Activated CD8-positive, alpha-beta T cell treated with anti-CD3 and anti-CD28 coated beads, Interleukin-2, amount 10 ng/mL, durations not matched to agents 7 days and 5 days (primary cell): Measurements from ENCODE around the gene FBXL15. TPM values are rescaled to one million over a fixed set of nuclear protein-coding genes. Genes with fewer than 3 reads are reported as not detected.

Source experiments
- ATAC-seq: fragments of 150-1000 bp; cut with Tn5 transposase; one replicate; pipeline ENCODE4 v1.10.0; 2021; ENCODE audit warnings: moderate library complexity
- CTCF ChIA-PET: fragments of 350-600 bp; sonication (Branson Sonifier 250); formaldehyde crosslinking; loops from one replicate; lab custom pipeline; 2021; ENCODE audit warnings: antibody characterized with exemption; lab: Charles Lee
- POLR2A ChIA-PET: fragments of 350-600 bp; sonication (Branson Sonifier 250); formaldehyde crosslinking; loops from one replicate; lab custom pipeline; 2021; ENCODE audit warnings: antibody characterized with exemption; lab: Charles Lee
- DNase-seq: peaks from one replicate; pipeline ENCODE4 v3.0.0-alpha.2; 2020
- H3K27ac Mint-ChIP-seq: one replicate; pipeline ENCODE4 v1.8.0; 2021; ENCODE audit warnings: mild to moderate bottlenecking, mixed read lengths
- H3K27me3 Mint-ChIP-seq: one replicate; pipeline ENCODE4 v1.8.0; 2021; ENCODE audit warnings: low read depth, mixed read lengths
- H3K36me3 Mint-ChIP-seq: one replicate; pipeline ENCODE4 v1.8.0; 2021; ENCODE audit warnings: low read depth, mixed read lengths
- H3K4me1 Mint-ChIP-seq: one replicate; pipeline ENCODE4 v1.8.0; 2021; ENCODE audit warnings: low read depth, mixed read lengths
- H3K4me3 Mint-ChIP-seq: one replicate; pipeline ENCODE4 v1.8.0; 2021; ENCODE audit warnings: mild to moderate bottlenecking, mixed read lengths
- H3K9me3 Mint-ChIP-seq: one replicate; pipeline ENCODE4 v1.8.0; 2022; ENCODE audit warnings: mixed read lengths; ENCODE audit not compliant: insufficient read depth
- total RNA-seq, 2 experiments: library from RNA; stranded (reverse); gene quantifications; one replicate each; pipeline ENCODE4 v1.2.3, GENCODE V29; 2021

Gene FBXL15
- total RNA-seq, 2 experiments from 2014 or later: 12.7 to 13.8 TPM

- Mint-ChIP-seq H3K36me3 (peaks cover 8% of the 10 kb centered on the region), H3K9me3 (no peaks in the 10 kb centered on the region), H3K27ac (no peak overlapping the region), H3K4me3 (no peak overlapping the region), H3K4me1 (peaks cover 19% of the 10 kb centered on the region), H3K27me3 (peaks cover 14% of the 10 kb centered on the region)
- CTCF ChIA-PET: interaction anchor here (1.2 to 3.9 kb wide), 3 partner anchors 11 to 175 kb away, joined by 3 to 30 read pairs (median 5); no protein-coding TSS in a partner anchor
- POLR2A ChIA-PET: interaction anchor here (2.3 kb wide), 1 partner anchor 10 kb away, joined by 14 read pairs; the partner anchor contains the start of gene NFKB2
- no peak for ATAC-seq
- no peak for DNase-seq
Observed at GRCh38 chr10:102405108-102405571, 15.5 kb upstream of the FBXL15 start.

DNA sequence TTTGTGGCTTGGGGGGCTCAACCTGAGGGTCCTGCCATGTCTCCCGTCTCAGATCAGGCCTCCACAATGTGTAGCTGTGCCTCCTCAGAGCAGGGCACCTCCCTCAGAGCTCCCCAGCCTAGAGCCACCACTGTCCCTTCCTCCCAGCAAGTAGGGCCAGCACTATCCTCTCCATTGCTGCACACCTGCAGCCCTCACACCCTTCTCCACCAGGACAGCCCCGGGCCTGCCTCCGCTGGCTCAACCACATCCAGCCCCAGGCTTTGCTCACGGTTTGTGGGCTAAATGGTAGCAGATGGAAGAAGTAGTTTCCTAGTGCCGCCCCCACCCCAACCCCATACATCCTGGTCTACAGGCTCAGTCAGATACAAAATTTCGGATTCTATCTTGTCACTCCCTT, 15.0 kb upstream of the FBXL15 start:
- CTCF ChIA-PET: interaction anchor here (0.5 to 3.9 kb wide), 4 partner anchors 8 to 567 kb away, joined by 3 to 30 read pairs (median 3); no protein-coding TSS in a partner anchor
- POLR2A ChIA-PET: interaction anchor here (2.3 kb wide), 1 partner anchor 10 kb away, joined by 14 read pairs; the partner anchor contains the start of gene NFKB2
- DNase-seq: no peak
- no peak overlapping the region for H3K4me3 Mint-ChIP-seq
- ATAC-seq: no peak
- peaks cover 14% of the 10 kb centered on the region for H3K27me3 Mint-ChIP-seq
- H3K9me3 Mint-ChIP-seq: no peaks in the 10 kb centered on the region
- no peak overlapping the region for H3K27ac Mint-ChIP-seq
- H3K36me3 Mint-ChIP-seq: peaks cover 3% of the 10 kb centered on the region
- peaks cover 15% of the 10 kb centered on the region for H3K4me1 Mint-ChIP-seq

- ChIA-PET CTCF (interaction anchor here (1.4 kb wide), 1 partner anchor 13 kb away, joined by 3 read pairs; no protein-coding TSS in a partner anchor), POLR2A (interaction anchor here (0.8 kb wide), 1 partner anchor 11 kb away, joined by 5 read pairs; the partner anchor contains the start of gene NFKB2)
- no peak overlapping the region for H3K27ac Mint-ChIP-seq
- DNase-seq (no peak), ATAC-seq (no peak)
- H3K4me3 Mint-ChIP-seq: no peak overlapping the region
- H3K9me3 Mint-ChIP-seq: no peaks in the 10 kb centered on the region
- H3K4me1 Mint-ChIP-seq: peaks cover 21% of the 10 kb centered on the region
- H3K36me3 Mint-ChIP-seq: peaks cover 2% of the 10 kb centered on the region
- H3K27me3 Mint-ChIP-seq: peaks cover 22% of the 10 kb centered on the region
Observed at GRCh38 chr10:102406815-102407214, 13.8 kb upstream of the FBXL15 start.

- Mint-ChIP-seq H3K27me3 (peaks cover 22% of the 10 kb centered on the region), H3K4me3 (no peak overlapping the region), H3K9me3 (no peaks in the 10 kb centered on the region), H3K4me1 (peaks cover 23% of the 10 kb centered on the region), H3K36me3 (no peaks in the 10 kb centered on the region), H3K27ac (no peak overlapping the region)
- DNase-seq: no peak
- ChIA-PET CTCF (interaction anchor here (0.9 to 1.4 kb wide), 2 partner anchors 8 to 14 kb away, joined by 3 to 4 read pairs; no protein-coding TSS in a partner anchor), POLR2A (interaction anchor here (0.8 kb wide), 1 partner anchor 12 kb away, joined by 5 read pairs; the partner anchor contains the start of gene NFKB2)
- ATAC-seq: no peak
Observed at GRCh38 chr10:102407425-102408130, 13.1 kb upstream of the FBXL15 start.

DNA sequence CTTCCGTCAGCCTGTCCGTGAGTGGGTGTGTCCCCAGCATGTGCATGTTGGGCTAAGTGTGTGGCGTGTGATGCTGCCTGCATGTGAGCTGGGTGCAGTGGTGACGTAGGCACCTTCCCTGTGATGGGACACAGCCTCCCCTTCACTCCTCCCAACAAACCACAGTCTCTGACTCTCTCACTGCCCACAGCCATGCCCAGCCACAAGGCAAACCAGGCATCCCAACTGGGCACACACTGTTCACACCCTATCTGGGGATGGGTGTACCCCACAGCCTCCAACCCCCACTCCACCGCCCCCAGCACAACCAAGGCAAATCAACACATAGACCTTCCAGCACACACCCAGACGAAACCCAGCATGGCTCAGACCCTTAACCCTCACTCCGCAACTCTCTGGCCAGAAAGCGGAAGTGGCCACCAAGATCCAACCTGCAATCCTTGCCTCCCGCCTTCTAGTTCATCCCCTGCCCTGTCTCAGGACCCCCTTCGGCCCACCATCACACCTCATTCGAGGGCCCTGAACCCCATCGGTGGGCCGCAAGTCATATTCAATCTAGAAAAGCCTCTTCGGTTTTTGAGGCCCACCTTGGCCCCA, 12.4 kb upstream of the FBXL15 start:
- ChIA-PET CTCF (interaction anchor here (0.9 to 1.4 kb wide), 2 partner anchors 9 to 15 kb away, joined by 3 to 4 read pairs; no protein-coding TSS in a partner anchor), POLR2A (no interaction called here)
- Mint-ChIP-seq H3K4me3 (peak overlapping the region; percentile 29), H3K27ac (no peak overlapping the region), H3K27me3 (peaks cover 22% of the 10 kb centered on the region), H3K4me1 (peaks cover 30% of the 10 kb centered on the region), H3K36me3 (no peaks in the 10 kb centered on the region), H3K9me3 (no peaks in the 10 kb centered on the region)
- no peak for ATAC-seq
- no peak for DNase-seq

DNA sequence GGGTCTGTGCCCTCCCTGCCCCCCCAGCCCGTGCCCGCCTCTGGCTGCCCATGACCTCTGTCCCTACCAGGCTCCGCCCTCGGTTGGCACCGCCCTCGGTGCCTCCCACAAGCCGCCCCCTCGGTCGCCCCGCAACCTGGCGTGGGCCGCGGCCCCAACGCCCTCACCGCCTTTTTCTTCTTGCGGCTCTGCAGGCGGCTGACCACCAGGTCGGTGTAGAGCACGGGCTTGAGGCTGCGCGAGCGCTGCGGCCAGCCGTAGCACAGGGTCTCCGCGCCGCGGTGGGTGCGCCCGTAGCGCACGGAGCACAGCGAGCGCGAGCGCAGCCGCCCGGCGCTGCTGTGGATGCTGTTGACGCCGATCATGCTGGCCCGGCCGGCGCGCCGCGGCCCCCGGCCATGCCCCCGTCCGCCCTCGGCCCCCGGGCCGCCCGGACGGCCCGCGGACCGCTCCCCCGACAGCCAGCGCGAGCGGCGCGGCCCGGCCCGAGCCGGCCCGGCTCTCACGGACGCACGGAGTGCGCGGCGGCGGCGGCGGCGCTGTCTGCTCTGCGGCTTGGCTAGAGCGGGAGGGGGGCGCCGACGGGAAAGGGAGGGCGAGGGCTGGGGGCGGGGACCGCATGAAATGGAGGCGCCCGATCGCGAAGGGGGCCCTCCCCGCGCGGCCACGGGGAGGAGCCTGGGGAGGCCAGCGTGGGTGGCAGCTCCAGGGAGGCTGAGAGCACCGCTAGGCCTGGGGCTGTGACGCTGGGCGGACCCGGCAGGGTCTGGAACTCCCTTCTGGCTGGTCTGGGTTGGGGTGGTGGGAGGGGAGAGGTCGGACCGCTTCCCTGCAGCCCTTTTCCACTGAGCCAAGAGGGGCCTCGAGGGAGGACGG, 11.7 kb upstream of the FBXL15 start:
- H3K27ac Mint-ChIP-seq: no peak overlapping the region
- CTCF ChIA-PET: interaction anchor here (0.8 to 3.6 kb wide), 12 partner anchors 10 to 186 kb away, joined by 3 to 24 read pairs (median 6); partner anchors contain the start of genes C10orf95, FBXL15 and NFKB2
- H3K4me1 Mint-ChIP-seq: peaks cover 32% of the 10 kb centered on the region
- H3K27me3 Mint-ChIP-seq: peaks cover 22% of the 10 kb centered on the region
- H3K4me3 Mint-ChIP-seq: peak overlapping the region; percentile 34
- no peaks in the 10 kb centered on the region for H3K36me3 Mint-ChIP-seq
- ATAC-seq (peak; percentile 50), DNase-seq (peak; percentile 62)
- H3K9me3 Mint-ChIP-seq: no peaks in the 10 kb centered on the region
- POLR2A ChIA-PET: interaction anchor here (1.2 to 3.8 kb wide), 3 partner anchors 9 to 14 kb away, joined by 4 to 24 read pairs (median 8); partner anchors contain the start of genes FBXL15 and NFKB2

- DNase-seq (no peak), ATAC-seq (no peak)
Observed at GRCh38 chr10:102409604-102410428, 10.8 kb upstream of the FBXL15 start.

GRCh38 chr10:102410429-102411073, 10.1 kb upstream of the FBXL15 start:
- ChIA-PET POLR2A (interaction anchor here (0.5 to 3.8 kb wide), 5 partner anchors 10 to 228 kb away, joined by 3 to 24 read pairs (median 4); partner anchors contain the start of genes CUEDC2, FBXL15 and NFKB2), CTCF (interaction anchor here (0.6 to 3.6 kb wide), 13 partner anchors 10 to 810 kb away, joined by 3 to 24 read pairs (median 5); partner anchors contain the start of genes FBXL15, GBF1 and NFKB2)
- Mint-ChIP-seq H3K27ac (no peak overlapping the region), H3K4me3 (peak overlapping the region; percentile 34), H3K36me3 (no peaks in the 10 kb centered on the region), H3K27me3 (peaks cover 22% of the 10 kb centered on the region), H3K9me3 (no peaks in the 10 kb centered on the region), H3K4me1 (peaks cover 32% of the 10 kb centered on the region)
- DNase-seq: peak; percentile 49
- no peak for ATAC-seq

More at GRCh38 chr10:102409604-102410428, 10.8 kb upstream of the FBXL15 start:
- ChIA-PET CTCF (interaction anchor here (0.8 to 3.6 kb wide), 13 partner anchors 10 to 187 kb away, joined by 3 to 24 read pairs (median 5); partner anchors contain the start of genes C10orf95, FBXL15, GBF1 and NFKB2), POLR2A (interaction anchor here (0.9 to 3.8 kb wide), 4 partner anchors 10 to 23 kb away, joined by 3 to 24 read pairs (median 6); partner anchors contain the start of genes CUEDC2, FBXL15 and NFKB2)
- Mint-ChIP-seq H3K27ac (no peak overlapping the region), H3K27me3 (peaks cover 22% of the 10 kb centered on the region), H3K4me3 (peak overlapping the region; percentile 34), H3K9me3 (no peaks in the 10 kb centered on the region), H3K36me3 (no peaks in the 10 kb centered on the region), H3K4me1 (peaks cover 32% of the 10 kb centered on the region)

- peak overlapping the region; percentile 14 for H3K4me3 Mint-ChIP-seq
- ChIA-PET CTCF (interaction anchor here (0.6 to 3.6 kb wide), 7 partner anchors 8 to 811 kb away, joined by 3 to 24 read pairs (median 4); partner anchors contain the start of gene NFKB2), POLR2A (interaction anchor here (0.7 to 3.8 kb wide), 3 partner anchors 9 to 17 kb away, joined by 3 to 24 read pairs (median 3); partner anchors contain the start of genes FBXL15 and NFKB2)
- H3K36me3 Mint-ChIP-seq: no peaks in the 10 kb centered on the region
- ATAC-seq (no peak), DNase-seq (no peak)
- H3K4me1 Mint-ChIP-seq: peaks cover 32% of the 10 kb centered on the region
- no peaks in the 10 kb centered on the region for H3K9me3 Mint-ChIP-seq
- peaks cover 22% of the 10 kb centered on the region for H3K27me3 Mint-ChIP-seq
- H3K27ac Mint-ChIP-seq: no peak overlapping the region
Observed at GRCh38 chr10:102411341-102412255, 9.0 kb upstream of the FBXL15 start.
